ENCODE measurements around the gene PSMD3.

The PSMD3 gene

DNA sequence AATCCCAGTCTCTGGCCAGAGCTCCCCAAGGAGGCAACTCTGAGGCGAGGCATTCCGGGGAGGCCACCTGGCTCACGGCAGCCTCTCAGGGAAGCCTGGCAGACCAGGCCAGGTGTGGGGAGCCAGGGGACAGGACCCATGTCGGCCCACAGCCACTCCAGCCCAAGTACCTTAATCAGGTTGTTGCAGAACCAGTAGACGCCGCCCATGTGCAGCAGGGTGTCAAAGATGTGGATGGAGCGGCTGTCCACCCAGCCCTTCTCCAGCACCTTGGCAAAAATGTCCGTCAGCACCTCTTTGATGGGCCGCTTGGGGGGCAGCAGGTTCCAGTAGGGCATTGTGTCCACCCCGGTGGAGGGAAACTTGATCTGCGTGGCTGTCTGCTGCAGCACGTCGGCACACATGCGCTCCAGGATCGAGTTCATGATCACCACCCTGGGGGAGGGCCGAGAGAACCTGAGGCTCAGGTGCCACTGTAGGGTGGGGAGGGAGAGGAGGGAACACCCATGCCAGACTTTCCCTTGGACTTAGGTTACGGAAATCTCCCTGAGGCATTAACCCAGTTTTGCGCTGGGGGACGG lies 42.4 kb downstream of the PSMD3 start:
- DNase-seq (ENCODE audit: low read depth), result no peak

DNA sequence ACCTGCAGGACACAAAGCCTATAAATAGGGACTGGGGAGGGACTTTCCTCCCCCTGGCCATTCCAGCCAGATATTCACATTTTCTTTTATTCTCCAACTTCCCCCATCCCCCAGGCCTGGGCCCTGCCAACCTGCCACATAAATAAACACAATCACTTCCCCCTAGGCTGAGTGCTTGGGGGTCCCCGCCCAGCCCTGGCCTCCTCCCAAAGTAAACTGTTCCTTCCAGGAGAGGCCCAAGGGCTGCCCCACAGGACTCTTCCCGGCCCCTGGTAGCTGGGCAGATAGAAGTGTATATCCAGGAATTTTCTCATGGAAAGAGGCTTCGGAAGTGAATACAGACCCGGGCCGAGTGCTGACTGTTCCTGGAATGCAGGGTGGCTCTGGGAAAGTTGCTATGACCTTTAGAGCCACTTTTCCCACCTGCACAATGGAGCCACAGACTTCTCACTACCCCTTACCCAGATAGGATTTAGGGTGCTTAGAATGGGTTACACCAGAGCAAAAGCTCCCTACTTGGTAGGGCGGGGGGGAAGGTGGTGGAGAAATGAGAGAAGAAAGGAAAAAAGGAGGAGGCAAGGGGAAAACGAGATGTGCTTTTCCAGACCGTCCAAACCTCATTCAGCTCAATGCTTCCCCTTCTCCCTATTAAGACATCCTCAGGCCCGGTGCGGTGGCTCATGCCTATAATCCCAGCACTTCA lies 43.1 kb downstream of the PSMD3 start:
- no peak for DNase-seq (ENCODE audit: low read depth)

DNA sequence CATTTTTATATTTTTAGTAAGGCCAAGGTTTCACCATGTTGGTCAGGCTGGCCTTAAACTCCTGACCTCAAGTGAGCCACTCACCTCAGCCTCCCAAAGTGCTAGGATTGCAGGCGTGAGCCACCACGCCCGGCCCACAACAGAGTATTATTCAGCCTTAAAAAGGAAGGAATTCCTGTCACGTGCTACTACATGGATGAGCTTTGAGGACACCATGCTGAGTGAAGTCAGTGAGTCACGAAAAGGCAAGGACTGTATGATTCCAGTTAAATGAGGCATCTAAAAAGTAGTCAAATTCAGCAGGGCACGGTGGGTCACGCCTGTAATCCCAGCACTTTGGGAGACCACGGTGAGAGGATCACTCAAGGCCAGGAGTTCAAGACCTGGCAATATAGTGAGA lies 44.3 kb downstream of the PSMD3 start:
- DNase-seq (ENCODE audit: low read depth), result no peak

DNA sequence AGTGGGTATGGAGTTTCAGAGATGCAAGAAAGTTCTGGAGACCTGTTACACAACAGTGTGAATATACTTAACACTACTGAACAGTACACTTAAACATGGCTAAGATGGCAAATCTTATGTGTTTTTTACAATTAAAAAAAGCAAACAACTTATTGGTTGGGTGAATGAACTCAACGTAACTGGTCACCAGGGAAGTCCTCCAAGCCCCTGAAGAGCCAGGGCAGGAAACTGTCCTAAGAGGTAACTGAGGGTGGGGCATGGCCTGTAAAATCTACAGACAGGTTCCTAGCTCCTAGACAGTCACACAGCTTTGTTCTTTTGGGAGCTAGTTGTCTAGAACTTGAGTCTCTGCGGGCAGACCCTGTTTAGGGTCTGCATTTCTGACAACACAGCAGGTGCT lies 45.0 kb downstream of the PSMD3 start:
- DNase-seq (ENCODE audit: low read depth), result no peak

DNA sequence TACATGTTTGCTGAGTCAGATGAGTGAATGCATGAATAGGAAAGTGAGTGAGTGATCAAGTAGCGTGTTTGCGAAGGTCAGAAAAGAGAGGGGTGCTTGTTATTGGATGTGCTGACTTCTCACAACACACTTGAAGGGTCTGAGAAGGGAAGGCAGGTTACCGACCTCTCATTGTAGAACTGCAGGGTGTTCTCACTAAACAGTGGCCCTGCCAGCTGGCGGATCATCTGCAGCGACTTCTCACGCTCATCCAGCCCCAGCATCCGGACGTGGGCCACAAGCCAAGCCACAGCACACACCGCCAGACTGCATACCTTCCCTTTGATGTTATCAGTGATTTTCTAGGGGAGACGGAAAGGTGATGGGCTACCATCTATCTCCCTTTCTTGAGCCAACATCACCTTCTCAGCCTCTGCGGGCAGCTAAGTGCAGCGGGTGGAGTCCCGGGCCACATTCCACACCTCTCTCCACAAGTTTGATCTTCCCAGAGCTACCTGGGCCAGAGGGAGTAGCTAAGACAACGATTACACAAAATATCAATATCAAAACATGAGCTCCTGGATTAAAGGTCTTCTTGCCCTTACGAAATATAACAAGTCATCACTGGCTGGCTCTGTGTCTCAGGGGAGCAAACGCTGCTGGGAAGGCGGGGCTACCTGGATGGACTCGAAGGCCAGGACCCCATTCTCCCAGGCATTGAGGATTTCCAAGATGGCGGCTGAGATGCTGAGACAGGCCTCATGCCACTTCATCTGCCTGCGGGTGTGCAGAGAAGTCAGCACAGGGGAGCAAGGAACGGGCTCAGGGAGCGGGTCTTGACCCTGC lies 45.6 kb downstream of the PSMD3 start:
- DNase-seq (ENCODE audit: low read depth), result no peak

DNA sequence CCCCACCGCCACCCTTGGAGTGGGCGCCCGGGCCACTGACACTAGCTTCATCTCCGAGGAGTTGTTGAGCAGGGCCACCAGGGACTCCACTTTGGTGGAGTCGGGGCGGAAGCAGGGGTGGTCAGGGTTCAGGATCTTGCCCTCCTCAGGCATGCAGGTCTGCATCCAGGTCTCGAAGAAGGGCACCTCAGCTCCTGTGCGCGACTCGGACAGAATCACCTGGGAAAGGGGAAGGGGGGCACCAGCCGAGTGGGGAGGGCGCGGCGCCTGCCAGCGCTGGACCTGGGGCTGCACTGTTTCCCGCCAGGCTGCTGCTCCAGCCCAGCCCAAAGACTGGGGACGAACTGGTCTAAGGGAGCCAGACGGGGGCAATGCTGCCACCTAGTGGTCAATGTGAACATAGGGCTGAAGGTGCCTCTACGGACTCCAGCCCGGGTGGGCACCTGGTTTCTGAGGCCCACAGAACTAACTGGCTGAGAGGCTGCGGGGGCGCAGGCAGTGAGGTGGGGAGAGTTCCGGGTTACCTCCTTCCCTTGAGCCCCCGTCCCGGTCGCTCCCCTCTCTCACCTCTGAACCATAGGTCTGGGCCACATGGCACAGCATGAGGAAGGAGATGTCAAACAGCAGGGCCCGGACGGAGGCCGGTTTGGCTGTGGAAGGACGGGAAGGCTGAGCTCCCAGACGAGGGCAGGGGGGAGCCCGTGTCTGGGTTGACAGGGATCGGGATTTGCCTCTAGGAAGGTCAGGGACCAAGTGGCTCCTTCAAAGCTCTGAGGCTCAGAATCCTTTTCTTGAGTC lies 46.4 kb downstream of the PSMD3 start:
- peak; percentile 64 for DNase-seq (ENCODE audit: low read depth)

DNA sequence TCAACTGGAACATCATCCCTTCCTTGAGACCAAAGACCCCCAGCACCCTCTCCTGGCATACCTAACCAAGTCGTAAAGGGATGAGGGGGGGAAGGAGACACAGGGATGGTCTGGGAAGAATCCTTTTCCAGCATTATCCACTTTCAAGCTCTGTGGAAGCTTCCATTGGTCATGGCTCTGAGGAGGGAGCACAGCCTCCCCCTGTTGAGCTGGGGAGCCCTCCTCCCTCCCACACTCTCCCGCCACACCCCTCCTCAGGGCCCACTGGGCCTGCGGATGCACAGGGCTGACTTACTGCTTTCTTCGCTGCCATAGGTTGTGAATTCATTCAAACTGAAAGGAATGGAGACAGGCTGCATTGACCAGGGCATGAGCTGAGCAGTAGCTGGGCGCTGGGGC lies 47.0 kb downstream of the PSMD3 start:
- DNase-seq (ENCODE audit: low read depth), result no peak

DNA sequence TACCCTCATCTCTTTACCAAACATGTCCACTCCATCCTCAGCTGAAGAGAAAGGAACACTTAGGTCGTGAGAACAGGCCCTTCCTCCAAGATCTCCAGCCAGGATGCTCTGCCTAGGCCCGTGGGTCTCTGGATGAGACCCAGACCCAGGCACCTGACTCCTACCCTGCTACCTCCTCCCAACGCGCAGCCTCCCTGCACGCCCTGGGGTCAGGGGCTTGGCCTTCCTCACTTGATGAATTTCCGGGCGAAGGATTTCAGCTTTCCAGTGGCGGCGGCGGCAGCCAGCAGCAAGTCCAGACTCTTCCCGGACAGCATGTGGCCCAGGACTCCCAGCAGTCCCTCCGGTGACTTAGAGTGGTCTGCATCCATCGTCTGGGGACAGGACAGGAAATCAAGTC lies 48.0 kb downstream of the PSMD3 start:
- no peak for DNase-seq (ENCODE audit: low read depth)

DNA sequence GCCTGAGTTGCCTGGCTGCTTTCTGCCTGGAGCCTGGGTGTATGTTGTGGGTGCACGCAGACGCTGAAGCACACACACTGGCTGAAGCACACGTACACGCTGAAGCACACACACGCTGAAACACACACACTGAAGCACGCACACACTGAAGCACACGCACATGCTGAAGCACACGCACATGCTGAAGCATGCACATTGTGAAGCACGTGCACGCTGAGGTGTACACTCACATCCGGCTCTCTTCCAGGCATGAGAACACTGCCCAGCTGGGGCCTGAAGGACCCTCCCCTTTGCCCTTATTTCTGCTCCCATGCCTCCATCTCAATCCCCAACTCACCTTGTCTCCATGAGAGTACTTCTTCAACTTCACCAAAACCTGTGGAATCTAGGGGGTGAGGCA lies 51.1 kb downstream of the PSMD3 start:
- no peak for DNase-seq (ENCODE audit: low read depth)

DNA sequence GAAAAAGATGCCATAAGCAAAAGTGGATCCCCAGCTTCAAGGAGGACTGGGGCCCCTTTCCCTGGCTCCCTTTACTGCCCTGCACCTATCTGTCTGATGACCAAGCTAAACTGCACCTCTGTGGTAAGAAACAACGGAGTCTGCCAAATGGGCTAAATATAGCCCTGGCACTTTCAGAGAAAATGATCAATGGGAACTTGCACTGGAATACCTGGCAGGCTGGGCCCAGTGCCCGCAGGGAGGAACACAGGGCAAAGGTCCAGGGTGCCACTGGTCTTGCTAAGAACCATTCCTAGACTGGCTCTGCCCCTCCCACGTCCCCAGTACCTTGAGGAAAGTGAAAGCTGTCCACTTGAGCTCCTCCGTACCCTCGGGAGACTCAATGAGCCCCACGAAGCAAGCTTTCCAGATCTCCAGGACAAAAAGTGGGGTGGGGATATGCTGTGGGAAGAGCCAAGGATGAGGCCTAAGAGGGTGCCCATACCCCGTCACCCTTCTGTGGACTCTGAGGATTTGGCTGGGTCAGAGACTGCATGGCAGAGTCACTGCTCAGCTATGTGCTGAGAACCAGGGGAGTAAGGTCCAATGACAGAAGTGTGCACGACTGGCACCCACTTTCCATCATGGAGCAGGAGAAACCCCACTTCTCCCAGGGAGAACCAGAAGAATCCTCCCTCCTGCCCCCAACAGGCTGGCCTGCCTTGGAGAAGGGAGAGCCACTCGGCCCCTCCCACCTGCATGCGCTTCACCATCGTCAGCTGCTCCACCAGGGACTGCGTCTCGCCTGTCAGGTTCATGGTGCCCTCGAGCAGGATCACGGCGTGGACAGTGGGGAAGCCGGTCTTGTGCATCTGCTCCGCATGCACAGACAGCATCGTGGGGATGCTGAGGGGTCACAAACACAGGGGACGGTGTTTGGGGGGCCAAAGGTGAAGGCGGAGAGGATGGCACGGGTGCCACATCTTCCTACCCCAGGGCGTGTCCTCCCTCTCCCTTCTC lies 52.0 kb downstream of the PSMD3 start:
- no peak for DNase-seq (ENCODE audit: low read depth)

DNA sequence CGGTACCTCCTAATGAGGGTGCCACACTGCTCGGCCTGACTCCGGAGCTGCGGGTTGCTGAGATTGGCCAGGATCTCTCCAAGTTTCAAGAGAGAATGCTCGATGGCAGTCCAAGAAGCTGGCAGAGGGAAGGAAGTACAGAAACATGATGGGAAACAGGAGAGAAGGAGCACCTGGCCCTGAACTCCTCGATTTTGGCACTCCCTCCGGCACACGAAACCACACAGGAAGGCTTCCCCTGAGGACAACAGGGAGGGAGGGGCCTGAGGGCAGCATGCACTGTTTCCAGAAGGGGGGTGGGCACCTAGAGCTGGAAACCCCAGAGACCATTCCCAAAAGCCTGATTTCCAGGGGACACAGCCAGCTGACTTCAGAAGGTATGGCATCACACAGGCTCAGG lies 52.7 kb downstream of the PSMD3 start:
- no peak for DNase-seq (ENCODE audit: low read depth)

DNA sequence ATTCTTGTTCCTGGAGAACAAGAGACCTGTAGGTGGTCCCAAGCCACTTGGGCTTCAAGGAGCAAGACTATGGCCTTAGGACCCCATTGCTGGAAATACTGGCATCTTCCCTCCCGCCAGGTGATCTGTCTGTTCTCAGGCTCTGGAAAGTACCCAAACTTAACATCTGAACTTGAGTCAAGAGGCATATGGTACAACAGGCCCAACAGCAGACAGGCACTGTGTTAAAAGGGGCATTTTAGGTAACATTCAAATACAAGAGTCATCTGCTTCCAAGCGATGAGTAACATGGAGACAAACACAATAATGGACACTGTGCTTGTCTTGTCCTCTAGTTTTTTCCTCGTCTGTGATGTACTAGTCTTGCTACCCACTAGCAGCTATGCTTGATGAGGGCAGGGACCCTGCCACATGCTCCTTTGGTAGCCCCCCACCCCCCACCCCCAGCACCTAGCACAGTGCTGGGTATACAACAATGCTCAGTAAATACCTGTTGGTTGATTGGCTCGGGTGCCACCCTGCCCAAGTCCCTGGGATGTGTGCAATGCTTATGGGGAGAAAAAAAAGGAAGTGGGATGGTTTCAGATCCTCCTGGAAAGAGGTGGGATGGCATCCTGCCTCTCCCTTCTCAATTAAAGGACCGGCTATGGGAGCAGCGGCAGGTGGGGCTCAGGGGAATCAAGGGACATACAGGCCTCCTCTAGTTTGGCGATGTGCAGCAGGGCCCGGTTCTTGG lies 54.0 kb downstream of the PSMD3 start:
- no peak for DNase-seq (ENCODE audit: low read depth)

DNA sequence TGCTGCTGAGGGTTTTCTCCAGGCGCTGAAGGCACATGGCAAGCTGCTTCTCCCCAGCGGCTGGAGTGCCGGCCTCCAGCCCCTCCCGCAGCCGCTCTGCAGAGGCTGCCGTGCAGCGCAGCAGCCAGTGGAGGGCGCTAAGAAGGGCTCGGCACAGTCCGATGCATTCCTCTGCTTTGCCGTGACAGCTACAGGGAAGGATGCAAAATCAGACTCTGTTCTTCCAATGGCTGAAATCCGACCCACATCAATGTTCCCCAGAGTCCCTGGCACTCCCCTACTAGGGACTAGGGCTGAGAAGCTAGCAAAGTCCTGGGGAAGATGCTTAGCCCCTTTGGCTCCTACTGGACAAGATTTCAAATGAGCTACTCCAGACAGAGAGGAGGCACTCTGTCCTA lies 54.6 kb downstream of the PSMD3 start:
- peak; percentile 16 for DNase-seq (ENCODE audit: low read depth)

DNA sequence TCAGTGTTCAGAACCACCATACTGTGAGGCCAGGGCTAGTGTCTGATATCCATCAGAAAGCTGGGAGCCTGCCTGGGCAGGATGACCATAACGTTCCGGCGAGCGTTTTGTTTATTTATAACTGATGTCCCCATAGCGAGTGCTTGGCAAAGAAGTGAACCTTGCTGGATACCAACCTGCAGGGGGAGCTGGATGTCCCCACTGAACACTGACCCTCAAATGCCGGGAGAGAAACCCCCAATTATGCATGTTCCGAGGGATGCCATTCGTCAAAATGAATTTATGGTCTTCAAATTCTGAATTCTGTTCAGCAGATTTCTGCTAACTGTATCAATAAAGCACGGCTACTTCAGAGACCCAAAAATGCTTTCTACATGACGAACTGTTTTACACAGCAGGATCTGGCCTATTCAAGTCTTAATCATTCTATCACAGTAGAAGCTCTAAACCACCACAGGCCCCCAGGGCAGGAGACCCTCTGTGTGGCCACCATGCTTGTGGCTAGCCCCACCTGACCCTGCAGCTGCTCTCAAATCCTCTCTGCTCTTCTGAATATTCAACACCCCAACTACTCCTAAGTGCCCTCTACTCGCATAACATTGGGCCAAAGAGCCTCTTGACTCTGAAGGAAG lies 58.4 kb downstream of the PSMD3 start:
- DNase-seq (ENCODE audit: low read depth), result no peak

DNA sequence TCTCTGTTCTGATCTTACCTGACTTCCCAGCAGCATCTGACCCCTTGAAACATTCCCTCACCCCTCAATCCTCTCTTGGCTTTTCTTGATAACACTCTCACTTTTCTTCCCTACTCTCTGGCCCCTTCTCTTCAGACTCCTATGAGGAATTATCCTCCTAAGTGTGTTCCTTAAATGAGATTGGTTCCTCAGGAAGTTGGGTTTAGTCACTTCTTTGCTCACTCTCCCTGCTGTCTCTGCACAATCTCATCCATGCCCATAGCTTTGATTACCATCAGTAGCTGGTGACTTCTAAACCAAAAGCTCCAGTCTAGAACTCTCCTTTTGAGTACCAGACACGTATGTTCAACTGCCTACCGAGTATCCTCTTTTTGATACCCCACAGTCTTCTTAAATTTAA lies 60.6 kb downstream of the PSMD3 start:
- no peak for DNase-seq (ENCODE audit: low read depth)

All from activated T-cell treated with anti-CD3 and anti-CD28 coated beads for 48 hours (primary cell).